ENCODE results near the gene AARS2. TPM values are rescaled to one million over a fixed set of nuclear protein-coding genes. Genes with fewer than 3 reads are reported as not detected.
A peak's percentile ranks its signal among the peaks of the same experiment; 100 is the strongest.

Gene AARS2
- total and polyA plus RNA-seq, 2 of the 8 experiments (the other 6 are each of a cell fraction or from before 2014, with no cell fraction given), result 8.6 to 20.4 TPM

DNA sequence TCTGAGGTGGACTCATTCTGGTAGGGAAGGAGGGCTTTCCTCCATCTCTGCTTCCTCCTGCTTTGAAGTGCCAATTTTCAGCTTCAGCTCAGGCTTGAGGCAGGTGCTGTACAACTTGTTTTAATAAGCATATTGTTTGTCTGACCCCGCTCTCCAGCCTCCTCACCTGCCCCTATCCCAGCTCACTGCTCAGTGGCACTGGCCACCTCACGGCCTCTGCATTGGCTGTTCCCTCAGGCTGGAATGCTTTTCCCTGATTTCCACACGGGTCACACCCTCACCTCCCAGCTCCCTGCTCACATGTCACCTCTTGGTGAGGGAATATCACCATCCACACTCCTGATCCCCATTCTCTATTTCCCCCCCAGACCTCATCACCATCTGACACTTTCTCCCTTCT, 14.3 kb downstream of the AARS2 start:
- Histone ChIP-seq H3K14ac (ENCODE audit: insufficient read length) (no peak overlapping the region), H4K5ac (ENCODE audit: insufficient read length, low read depth, low read length) (no peak overlapping the region), H4K8ac (ENCODE audit: extremely low read depth, insufficient read depth, low read length) (no peak overlapping the region), H3K4me1 (replicated peaks in 1 of 4; ENCODE audit: control insufficient read depth in 3 of 4, insufficient read depth in 4 of 4, low read length in 3 of 4) (peaks cover 0 to 5% (median 4%) of the 10 kb centered on the region in 4 experiments; a peak in 4 of 7 replicates), H2BK5ac (ENCODE audit: low read depth, low read length) (no peak overlapping the region), H2BK12ac (ENCODE audit: low read depth, low read length) (no peak overlapping the region), H3K4me3 (ENCODE audit: extremely low read depth in 1 of 4, insufficient read depth in 2 of 4, low read depth in 3 of 4, low read length in 4 of 4) (no peak overlapping the region), H3K9ac (replicated peaks in 1 of 4; ENCODE audit: extremely low read depth in 1 of 4, low read depth in 3 of 4, low read length in 3 of 4) (no peak overlapping the region), H3K27me3 (replicated peaks in 1 of 4; ENCODE audit: control insufficient read depth in 3 of 4, extremely low read depth in 1 of 4, insufficient read depth in 3 of 4, low read length in 3 of 4) (peaks cover 0 to 19% (median 14%) of the 10 kb centered on the region in 4 experiments; a peak in 6 of 7 replicates), H3K56ac (replicated peaks; ENCODE audit: insufficient read length, low read depth, low read length) (no peak overlapping the region), H2AFZ (ENCODE audit: low read length) (no peak overlapping the region), H3K4ac (replicated peaks; ENCODE audit: insufficient read length, low read depth, low read length) (no peak overlapping the region), H2AK5ac (ENCODE audit: low read depth, low read length) (no peak overlapping the region), H2BK20ac (ENCODE audit: low read length) (no peak overlapping the region), H3K23ac (ENCODE audit: insufficient read length) (no peak overlapping the region), H4K20me1 (replicated peaks in 1 of 2; ENCODE audit: control insufficient read depth in 1 of 2, insufficient read depth in 2 of 2, low read length in 2 of 2) (peaks cover 0 to 2% of the 10 kb centered on the region in 2 experiments), H3K23me2 (ENCODE audit: low read depth, low read length) (peaks cover 14% of the 10 kb centered on the region), H2BK120ac (replicated peaks; ENCODE audit: low read depth, low read length) (no peak overlapping the region), H4K91ac (replicated peaks; ENCODE audit: insufficient read length, low read length) (no peak overlapping the region), H3K79me2 (ENCODE audit: control insufficient read depth in 1 of 2, insufficient read depth in 2 of 2, low read length in 2 of 2) (no peaks in the 10 kb centered on the region), H3K18ac (ENCODE audit: extremely low read depth, low read length) (no peak overlapping the region), H3K9me3 (ENCODE audit: insufficient read depth in 2 of 2, low read depth in 1 of 2, low read length in 1 of 2) (no peaks in the 10 kb centered on the region), H3K36me3 (ENCODE audit: control insufficient read depth in 2 of 4, insufficient read depth in 4 of 4, low read length in 3 of 4) (peaks cover 13 to 33% (median 20%) of the 10 kb centered on the region in 4 experiments; a peak in 7 of 8 replicates), H3K4me2 (ENCODE audit: insufficient read depth in 1 of 2, low read depth in 2 of 2, low read length in 2 of 2) (no peak overlapping the region), H2BK15ac (ENCODE audit: low read length) (no peak overlapping the region), H3K27ac (ENCODE audit: low read depth, low read length) (no peak overlapping the region), H3K79me1 (ENCODE audit: low read depth, low read length) (no peaks in the 10 kb centered on the region)
- FAIRE-seq (peak; percentile 32), DNase-seq (ENCODE audit: low read depth in 1 of 2, low spot score in 2 of 2) (no peak)
- ChIA-PET POLR2A (ENCODE audit: partially characterized antibody) (interaction anchor here (1.3 to 10.4 kb wide), 14 partner anchors 8 to 71 kb away, joined by 3 to 102 read pairs (median 14); partner anchors contain the start of genes AARS2, HSP90AB1, SLC35B2 and TMEM151B), CTCF (ENCODE audit: partially characterized antibody) (interaction anchor here (0.8 to 9.3 kb wide), 11 partner anchors 10 to 164 kb away, joined by 3 to 108 read pairs (median 7); partner anchors contain the start of genes AARS2 and TMEM151B)
- peak; percentile 13; the same call in 1 of the 2 replicates for TF ChIP-seq POLR2AphosphoS5 (IDR thresholded peaks at IDR 0.05; ENCODE audit: low read depth, low read length)
- TF ChIP-seq RNF2 (IDR thresholded peaks at IDR 0.05; ENCODE audit: borderline replicate concordance, low read depth, low read length, missing control alignments, poor library complexity, severe bottlenecking), result no peak
- 82% methylated on average over 3 of the region's 3 CpGs; no CpG with 5 or more reads in 1 of the 2 experiments for WGBS, 2 experiments (ENCODE audit: extremely low coverage in 1 of 2, insufficient coverage in 1 of 2, insufficient read length in 1 of 2, insufficient replicate concordance in 2 of 2, low coverage in 1 of 2, low lambda C conversion rate in 2 of 2, missing lambda C conversion rate in 1 of 2)
